PFSK-1 (cell line): Measurements from ENCODE around the gene USP50.

Experiments
- FOXP2 ChIP-seq: optimal IDR thresholded peaks from 2 replicates; pipeline ENCODE3; 2011; ENCODE audit warnings: borderline replicate concordance, control low read depth, inconsistent platforms; ENCODE audit not compliant: insufficient read depth; ENCODE audit errors: extremely low read length, extremely low read depth
- POLR2AphosphoS5 ChIP-seq: IDR thresholded peaks from 2 replicates; pipeline ENCODE4 v1.6.1; 2012; ENCODE audit warnings: low read depth, mild to moderate bottlenecking, control low read depth, low read length, moderate library complexity
- SIN3A ChIP-seq: IDR thresholded peaks from 2 replicates; pipeline ENCODE4 v1.6.1; 2012; ENCODE audit warnings: mild to moderate bottlenecking, low read length, moderate library complexity, borderline replicate concordance; ENCODE audit not compliant: insufficient read depth
- TAF1 ChIP-seq: IDR thresholded peaks from 2 replicates; pipeline ENCODE4 v1.6.1; 2012; ENCODE audit warnings: low read length, control low read depth, borderline replicate concordance; ENCODE audit not compliant: insufficient read depth
- TF ChIP-seq, protein P1 (sequence below), 2 experiments: IDR thresholded peaks; 2 replicates each; pipeline versions ENCODE4 v1.6.1 to v1.8.0; 2011 to 2012; ENCODE audit warnings: low read depth in 2 of 2, low read length in 2 of 2, control low read depth in 1 of 2, inconsistent platforms in 1 of 2, mild to moderate bottlenecking in 1 of 2, moderate library complexity in 1 of 2; ENCODE audit not compliant: insufficient read depth in 1 of 2

USP50 gene

DNA sequence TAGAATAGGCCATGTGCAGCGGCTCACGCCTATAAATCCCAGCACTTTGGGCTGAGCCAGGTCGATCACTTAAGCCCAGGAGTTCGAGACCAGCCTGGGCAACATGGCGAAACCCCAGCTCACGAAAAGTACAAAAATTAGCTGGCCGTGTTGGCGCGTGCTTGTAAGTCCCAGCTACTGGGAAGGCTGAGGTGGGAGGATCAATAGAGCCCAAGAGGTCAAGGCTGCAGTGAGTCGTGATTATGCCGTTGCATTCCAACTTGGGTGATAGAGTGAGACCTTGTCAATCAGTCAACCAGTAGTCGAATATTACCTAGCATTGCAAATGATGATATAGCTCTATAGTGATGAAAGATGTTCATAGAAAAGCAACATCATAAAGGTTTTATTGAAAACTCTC, 70.3 kb downstream of the USP50 start:
- no peak for TF ChIP-seq POLR2AphosphoS5
- TF ChIP-seq TAF1, result no peak
- TF ChIP-seq, protein P1, sequence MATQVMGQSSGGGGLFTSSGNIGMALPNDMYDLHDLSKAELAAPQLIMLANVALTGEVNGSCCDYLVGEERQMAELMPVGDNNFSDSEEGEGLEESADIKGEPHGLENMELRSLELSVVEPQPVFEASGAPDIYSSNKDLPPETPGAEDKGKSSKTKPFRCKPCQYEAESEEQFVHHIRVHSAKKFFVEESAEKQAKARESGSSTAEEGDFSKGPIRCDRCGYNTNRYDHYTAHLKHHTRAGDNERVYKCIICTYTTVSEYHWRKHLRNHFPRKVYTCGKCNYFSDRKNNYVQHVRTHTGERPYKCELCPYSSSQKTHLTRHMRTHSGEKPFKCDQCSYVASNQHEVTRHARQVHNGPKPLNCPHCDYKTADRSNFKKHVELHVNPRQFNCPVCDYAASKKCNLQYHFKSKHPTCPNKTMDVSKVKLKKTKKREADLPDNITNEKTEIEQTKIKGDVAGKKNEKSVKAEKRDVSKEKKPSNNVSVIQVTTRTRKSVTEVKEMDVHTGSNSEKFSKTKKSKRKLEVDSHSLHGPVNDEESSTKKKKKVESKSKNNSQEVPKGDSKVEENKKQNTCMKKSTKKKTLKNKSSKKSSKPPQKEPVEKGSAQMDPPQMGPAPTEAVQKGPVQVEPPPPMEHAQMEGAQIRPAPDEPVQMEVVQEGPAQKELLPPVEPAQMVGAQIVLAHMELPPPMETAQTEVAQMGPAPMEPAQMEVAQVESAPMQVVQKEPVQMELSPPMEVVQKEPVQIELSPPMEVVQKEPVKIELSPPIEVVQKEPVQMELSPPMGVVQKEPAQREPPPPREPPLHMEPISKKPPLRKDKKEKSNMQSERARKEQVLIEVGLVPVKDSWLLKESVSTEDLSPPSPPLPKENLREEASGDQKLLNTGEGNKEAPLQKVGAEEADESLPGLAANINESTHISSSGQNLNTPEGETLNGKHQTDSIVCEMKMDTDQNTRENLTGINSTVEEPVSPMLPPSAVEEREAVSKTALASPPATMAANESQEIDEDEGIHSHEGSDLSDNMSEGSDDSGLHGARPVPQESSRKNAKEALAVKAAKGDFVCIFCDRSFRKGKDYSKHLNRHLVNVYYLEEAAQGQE (IDR thresholded peaks at IDR 0.05; ENCODE audit: insufficient read depth in 1 of 2, low read depth in 2 of 2, low read length in 2 of 2), result no peak
- TF ChIP-seq SIN3A, result no peak

DNA sequence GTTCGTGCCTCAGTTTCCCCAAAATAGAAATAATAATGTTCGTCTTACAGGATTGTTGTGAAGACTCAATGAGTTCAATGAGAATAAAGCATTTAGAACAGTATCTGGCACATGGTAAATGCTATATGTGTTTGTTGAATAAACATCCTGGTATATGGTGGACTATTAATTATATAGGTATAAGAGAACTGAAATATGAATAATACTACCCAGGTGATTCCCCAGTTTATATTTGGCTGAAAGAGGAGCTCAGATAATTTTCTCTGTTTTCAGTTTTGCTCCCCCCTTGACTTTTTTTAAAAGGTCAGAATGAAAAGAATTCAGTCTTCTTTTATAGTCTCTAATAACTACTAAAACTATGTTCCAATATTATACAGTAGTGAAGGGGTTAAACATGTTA, 75.4 kb downstream of the USP50 start:
- no peak for TF ChIP-seq TAF1
- TF ChIP-seq, protein P1 (IDR thresholded peaks at IDR 0.05; ENCODE audit: insufficient read depth in 1 of 2, low read depth in 2 of 2, low read length in 2 of 2), result no peak
- no peak for TF ChIP-seq FOXP2
- TF ChIP-seq SIN3A, result no peak
- TF ChIP-seq POLR2AphosphoS5, result no peak

DNA sequence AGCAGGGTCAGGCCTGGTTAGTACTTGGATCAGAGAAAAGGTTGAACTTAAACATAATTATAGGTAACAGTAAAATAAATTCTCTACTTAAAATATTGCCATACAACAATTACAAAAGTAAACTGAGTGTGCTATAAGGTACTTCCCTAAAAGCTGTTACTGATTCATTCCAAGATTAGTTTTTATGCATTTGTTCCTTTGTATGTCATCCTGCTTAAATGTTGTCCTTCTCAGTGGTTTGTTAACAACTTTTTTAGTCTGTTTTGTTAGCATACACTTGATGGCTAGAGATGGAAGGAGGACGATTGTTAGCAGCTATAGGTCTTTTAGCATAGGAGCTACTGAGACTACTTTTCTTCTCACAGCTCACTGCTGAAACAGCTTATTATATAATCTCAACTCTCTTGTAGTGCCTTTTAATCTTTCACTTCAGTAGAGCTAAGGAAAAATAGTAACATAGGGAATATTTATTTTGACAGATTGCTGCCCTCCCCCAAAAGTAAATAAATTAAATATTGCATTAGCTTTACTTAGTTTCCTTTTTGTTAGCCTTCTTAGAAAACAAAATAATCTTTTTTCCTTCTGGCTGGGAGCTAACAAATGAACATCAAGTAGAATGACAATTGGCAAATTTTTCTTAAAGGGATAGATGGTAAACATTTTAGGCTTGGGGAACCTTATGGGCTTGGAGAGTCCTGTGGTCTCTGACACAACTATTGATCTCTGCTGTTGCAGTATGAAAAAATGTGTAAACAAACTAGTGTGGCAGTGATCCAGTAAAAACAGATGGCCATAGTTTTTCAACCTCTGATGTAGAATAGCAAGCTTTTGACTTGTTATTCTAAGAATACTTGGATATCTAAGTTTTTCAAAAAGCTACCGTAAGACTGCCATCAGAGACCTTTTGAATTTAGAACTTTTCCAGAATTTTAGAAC, 82.8 kb downstream of the USP50 start:
- TF ChIP-seq, protein P1 (IDR thresholded peaks at IDR 0.05; ENCODE audit: insufficient read depth in 1 of 2, low read depth in 2 of 2, low read length in 2 of 2), result no peak
- TF ChIP-seq SIN3A, result no peak
- no peak for TF ChIP-seq POLR2AphosphoS5
- no peak for TF ChIP-seq FOXP2
- no peak for TF ChIP-seq TAF1

DNA sequence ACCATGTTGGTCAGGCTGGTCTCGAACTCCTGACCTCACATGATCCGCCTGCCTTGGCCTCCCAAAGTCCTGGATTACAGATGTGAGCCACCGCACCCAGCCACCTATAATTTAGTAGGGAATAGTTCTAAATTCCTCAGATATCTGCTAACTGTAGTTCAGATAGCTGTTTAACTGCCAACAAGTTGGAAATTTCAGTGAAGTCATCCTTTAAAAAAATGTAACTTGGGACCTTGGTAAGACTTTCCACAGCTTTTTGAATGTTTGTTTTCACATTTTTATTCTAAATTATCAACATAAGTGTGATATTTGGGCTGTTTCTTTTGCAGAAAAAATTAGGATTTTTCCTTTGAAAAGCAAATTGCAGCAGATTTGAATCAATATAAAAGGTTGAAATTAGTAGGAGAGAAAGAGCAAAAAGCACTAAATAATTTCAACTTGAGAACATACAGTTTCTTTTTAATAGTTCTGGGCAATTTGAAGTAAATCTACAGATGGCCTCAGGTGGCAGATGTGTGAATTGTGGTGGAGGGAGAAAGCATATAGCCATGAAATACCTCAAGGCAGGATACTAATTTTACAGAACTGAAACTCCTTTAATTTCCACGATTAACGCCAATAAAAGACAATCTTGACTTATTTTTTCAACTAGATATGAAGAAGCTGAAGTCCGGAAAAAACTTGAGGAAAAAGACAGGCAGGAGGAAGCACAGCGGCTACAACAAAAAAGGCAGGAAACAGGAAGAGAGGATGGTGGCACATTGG, 87.9 kb downstream of the USP50 start:
- TF ChIP-seq SIN3A (no peak), TAF1 (no peak), FOXP2 (no peak), POLR2AphosphoS5 (no peak)
- TF ChIP-seq, protein P1 (IDR thresholded peaks at IDR 0.05; ENCODE audit: insufficient read depth in 1 of 2, low read depth in 2 of 2, low read length in 2 of 2), result no peak
